ENCODE results near the gene PCCA.
"Not testable (repeated sequence)": the region's sequence is repeated elsewhere in the genome, so short reads cannot be mapped to it uniquely, and the experiment has no call there.

Gene PCCA

DNA sequence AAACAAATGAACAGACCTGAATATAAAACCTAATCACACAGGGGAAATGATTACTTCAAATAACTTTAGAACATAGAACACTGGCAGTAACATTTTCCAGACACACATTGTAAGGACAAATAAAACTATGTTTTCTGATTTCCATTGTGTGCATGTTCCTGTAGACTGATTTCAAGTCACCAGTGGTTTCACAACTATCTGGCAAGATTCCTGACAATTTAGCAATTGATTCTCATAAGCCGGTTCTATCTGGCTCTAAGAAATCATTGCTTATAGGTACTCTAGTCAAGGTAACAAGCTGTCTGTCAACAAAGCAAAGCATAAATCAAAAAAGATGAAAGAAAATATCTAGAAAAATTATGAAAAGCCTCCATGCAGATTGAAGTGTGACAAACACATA lies 19.6 kb upstream of the PCCA start:
- Histone ChIP-seq H3K4me1 (ENCODE audit: control insufficient read depth, insufficient read depth, low read length, unreplicated experiment) (no peaks in the 10 kb centered on the region), H3K79me2 (ENCODE audit: control insufficient read depth, insufficient read depth, low read length, unreplicated experiment) (no peaks in the 10 kb centered on the region), H3K36me3 (ENCODE audit: insufficient read depth, low read length) (no peaks in the 10 kb centered on the region), H3K27ac (ENCODE audit: low read depth, low read length) (no peak overlapping the region), H3K4me3 (ENCODE audit: low read depth, low read length) (no peak overlapping the region), H2AFZ (ENCODE audit: low read length, unreplicated experiment) (no peak overlapping the region), H3K27me3 (ENCODE audit: insufficient read depth, low read length) (0 out of 2 replicates have a peak, but pooled peaks cover 2% of the 10 kb centered on the region)

DNA sequence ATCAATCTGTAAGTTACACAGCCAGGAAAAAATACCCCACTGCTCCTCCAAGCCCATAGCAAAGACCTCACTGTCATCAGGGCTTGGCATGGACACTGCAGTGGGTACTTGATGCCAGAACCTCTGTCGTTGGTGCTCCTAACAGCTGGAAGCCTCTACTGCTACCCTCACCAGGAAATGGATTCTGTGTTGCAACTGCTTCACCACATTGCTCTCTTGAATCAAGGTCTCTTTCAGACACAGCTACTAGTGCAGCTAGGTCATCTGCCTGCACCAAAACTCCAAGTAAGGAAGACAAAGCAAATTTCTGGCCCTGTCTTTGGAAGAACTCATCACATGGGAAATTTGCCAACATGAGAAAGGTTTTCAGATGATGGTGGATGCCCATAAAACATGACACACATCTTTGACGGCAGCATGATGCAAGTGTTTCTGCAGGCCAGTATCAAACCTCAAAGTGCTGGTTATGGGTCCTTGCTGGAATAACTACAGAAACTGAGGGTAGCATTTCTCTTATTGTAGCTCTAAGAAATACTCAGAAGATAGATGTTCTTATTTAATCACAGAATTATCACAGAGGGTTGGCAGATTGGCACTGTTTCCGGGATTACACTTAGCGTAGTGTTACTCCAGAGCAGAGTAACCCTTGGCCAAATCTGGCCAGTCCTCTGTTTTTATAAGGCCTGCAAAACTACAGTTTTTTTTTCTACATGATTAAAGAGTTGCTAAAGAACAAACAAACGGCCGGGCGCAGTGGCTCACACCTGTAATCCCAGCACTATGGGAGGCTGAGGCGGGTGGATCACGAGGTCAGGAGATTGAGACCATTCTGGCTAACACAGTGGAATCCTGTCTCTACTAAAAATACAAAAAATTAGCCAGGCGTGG lies 12.9 kb upstream of the PCCA start:
- Histone ChIP-seq H3K4me1 (ENCODE audit: control insufficient read depth, insufficient read depth, low read length, unreplicated experiment) (no peaks in the 10 kb centered on the region), H3K27me3 (ENCODE audit: insufficient read depth, low read length) (no peaks in the 10 kb centered on the region), H3K4me3 (ENCODE audit: low read depth, low read length) (no peak overlapping the region), H3K79me2 (ENCODE audit: control insufficient read depth, insufficient read depth, low read length, unreplicated experiment) (no peaks in the 10 kb centered on the region), H3K27ac (ENCODE audit: low read depth, low read length) (no peak overlapping the region), H2AFZ (ENCODE audit: low read length, unreplicated experiment) (no peak overlapping the region), H3K36me3 (ENCODE audit: insufficient read depth, low read length) (no peaks in the 10 kb centered on the region)

DNA sequence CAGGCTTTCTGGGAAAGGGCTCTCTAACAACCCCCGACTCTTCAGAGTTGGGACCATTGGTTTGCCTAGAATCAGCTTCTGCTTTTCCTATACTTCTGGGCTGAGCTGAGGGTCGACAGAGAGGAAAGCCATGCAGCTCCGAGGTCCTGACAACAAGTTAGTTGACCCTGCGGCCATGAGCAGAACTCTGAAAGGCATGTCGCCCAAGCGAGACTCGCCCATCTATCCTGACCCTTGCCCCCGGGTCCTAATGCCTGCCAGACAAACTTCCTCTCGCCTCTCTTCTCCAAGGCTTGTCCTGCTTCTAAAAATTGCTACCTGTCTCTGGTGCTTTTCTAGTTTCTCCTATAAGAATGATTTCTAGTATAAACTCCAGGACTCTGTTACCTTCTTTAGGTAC lies 9.9 kb upstream of the PCCA start:
- H3K36me3 ChIP-seq (ENCODE audit: insufficient read depth, low read length); H3K79me2 ChIP-seq (ENCODE audit: control insufficient read depth, insufficient read depth, low read length, unreplicated experiment); H3K4me1 ChIP-seq (ENCODE audit: control insufficient read depth, insufficient read depth, low read length, unreplicated experiment); H3K27ac ChIP-seq (ENCODE audit: low read depth, low read length); H3K27me3 ChIP-seq (ENCODE audit: insufficient read depth, low read length); H3K4me3 ChIP-seq (ENCODE audit: low read depth, low read length); H2AFZ ChIP-seq (ENCODE audit: low read length, unreplicated experiment): not testable (repeated sequence)

DNA sequence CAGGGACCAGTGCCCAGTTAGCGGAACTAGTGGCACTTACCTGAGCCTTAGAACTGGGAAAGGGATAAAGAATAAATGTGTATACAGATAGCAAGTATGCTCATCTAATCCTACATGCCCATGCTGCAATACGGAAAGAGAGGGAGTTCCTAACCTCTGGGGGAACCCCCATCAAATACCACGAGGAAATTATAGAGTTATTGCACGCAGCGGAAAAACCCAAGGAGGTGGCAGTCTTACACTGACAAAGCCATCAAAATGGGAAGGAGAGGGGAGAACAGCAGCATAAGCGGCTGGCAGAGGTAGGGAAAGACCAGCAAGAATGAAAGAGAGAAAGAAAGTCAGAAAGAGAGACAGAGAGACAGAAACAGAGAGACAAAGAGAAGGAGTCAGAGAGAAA lies 5.5 kb upstream of the PCCA start:
- H3K4me3 ChIP-seq (ENCODE audit: low read depth, low read length); H2AFZ ChIP-seq (ENCODE audit: low read length, unreplicated experiment); H3K27me3 ChIP-seq (ENCODE audit: insufficient read depth, low read length); H3K79me2 ChIP-seq (ENCODE audit: control insufficient read depth, insufficient read depth, low read length, unreplicated experiment); H3K36me3 ChIP-seq (ENCODE audit: insufficient read depth, low read length); H3K27ac ChIP-seq (ENCODE audit: low read depth, low read length): not testable (repeated sequence)
- H3K4me1 ChIP-seq (ENCODE audit: control insufficient read depth, insufficient read depth, low read length, unreplicated experiment): peaks cover 10% of the 10 kb centered on the region

DNA sequence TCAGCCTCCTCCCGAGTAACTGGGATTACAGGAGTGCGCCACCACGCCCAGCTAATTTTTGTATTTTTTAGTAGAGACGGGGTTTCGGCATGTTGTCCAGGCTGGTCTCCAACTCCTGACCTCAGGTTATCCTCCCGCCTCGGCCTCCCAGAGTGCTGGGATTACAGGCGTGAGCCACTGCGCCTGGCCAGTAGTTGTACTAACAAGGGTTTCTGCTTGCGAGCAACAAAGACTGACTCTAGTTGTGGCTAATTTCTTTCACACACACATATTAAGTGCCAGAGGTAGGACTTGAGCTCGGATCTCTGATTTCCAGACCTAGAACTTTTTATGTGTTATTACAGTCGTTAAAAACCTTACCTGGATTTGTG lies 635 bp upstream of the PCCA start:
- peak overlapping the region; percentile 80 for H3K4me3 ChIP-seq (ENCODE audit: low read depth, low read length)
- H3K27me3 ChIP-seq (ENCODE audit: insufficient read depth, low read length): no peaks in the 10 kb centered on the region
- peaks cover 16% of the 10 kb centered on the region for H3K4me1 ChIP-seq (ENCODE audit: control insufficient read depth, insufficient read depth, low read length, unreplicated experiment)
- H3K79me2 ChIP-seq (ENCODE audit: control insufficient read depth, insufficient read depth, low read length, unreplicated experiment): peaks cover 30% of the 10 kb centered on the region
- no peak overlapping the region for H3K27ac ChIP-seq (ENCODE audit: low read depth, low read length)
- no peaks in the 10 kb centered on the region for H3K36me3 ChIP-seq (ENCODE audit: insufficient read depth, low read length)
- H2AFZ ChIP-seq (ENCODE audit: low read length, unreplicated experiment): peak overlapping the region; percentile 31

DNA sequence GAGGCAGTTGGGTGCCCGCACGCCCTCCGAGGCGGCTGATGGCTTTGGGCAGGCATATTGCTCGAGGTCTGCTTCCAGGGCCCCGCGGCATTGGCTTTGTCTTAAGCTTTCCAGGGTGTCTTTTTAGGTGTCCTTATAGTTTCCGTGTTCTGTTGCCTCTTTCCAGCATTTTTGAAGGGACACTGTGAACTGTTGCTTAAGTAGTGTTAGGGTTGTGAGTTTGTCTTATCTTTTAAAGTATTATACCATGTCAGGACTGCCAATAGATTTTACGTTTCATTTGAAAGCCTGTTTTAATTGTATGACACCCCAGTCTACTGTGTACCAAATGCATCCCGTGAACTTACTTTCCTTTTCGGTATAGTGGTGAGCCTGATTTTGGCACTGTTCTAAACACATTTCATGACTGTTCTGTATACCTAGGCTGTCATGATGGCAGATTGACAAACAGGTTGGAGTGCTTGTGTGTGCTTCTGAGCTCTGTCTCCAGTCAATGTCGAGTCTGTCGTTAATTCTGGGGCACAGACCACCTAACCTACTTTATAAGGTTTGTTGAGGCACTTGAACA lies 656 bp downstream of the PCCA start:
- Histone ChIP-seq H3K27ac (ENCODE audit: low read depth, low read length) (peak overlapping the region; percentile 11), H3K27me3 (ENCODE audit: insufficient read depth, low read length) (no peaks in the 10 kb centered on the region), H3K79me2 (ENCODE audit: control insufficient read depth, insufficient read depth, low read length, unreplicated experiment) (peaks cover 33% of the 10 kb centered on the region), H3K4me3 (ENCODE audit: low read depth, low read length) (peak overlapping the region; percentile 80), H3K4me1 (ENCODE audit: control insufficient read depth, insufficient read depth, low read length, unreplicated experiment) (peaks cover 16% of the 10 kb centered on the region), H3K36me3 (ENCODE audit: insufficient read depth, low read length) (no peaks in the 10 kb centered on the region), H2AFZ (ENCODE audit: low read length, unreplicated experiment) (peak overlapping the region; percentile 29)

DNA sequence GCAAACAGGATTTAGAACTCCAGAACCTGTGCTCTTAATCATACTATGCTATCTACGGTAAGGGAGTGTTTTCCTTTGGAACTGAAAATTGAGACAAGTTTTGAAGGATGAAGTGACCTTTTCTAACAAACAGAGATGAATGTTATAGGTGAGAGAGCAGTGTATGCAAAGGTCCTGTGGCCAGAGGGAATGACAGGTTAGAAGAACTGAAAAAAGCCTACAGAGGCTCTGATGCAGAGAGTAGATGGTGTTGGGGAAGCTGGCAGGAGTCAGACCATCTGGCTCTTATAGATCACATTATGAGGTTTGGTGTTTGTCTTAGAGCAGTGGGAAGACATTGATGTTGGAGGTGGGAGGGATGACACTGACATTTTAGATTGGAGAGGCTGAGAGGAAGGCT lies 2.0 kb downstream of the PCCA start:
- no peak overlapping the region for H3K4me3 ChIP-seq (ENCODE audit: low read depth, low read length)

DNA sequence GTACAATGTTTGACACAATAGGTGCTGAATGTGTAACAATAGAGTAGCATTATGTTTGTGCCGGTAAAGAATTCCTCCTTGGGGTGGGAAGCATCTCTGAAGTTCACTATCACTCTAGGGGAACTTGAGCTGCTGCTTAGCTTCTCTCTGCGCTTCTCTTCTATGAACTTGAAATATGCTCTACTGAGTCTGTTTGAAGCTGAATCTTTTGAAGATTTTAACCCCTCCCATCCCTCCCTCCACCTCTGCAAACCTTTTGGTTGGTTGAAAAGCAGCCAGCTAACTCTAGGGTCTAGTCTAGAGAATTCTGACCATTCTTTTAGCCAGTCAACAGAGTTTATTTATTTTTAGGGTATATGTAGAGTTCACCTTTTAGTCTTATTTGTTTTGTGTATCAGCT lies 2.5 kb downstream of the PCCA start:
- Histone ChIP-seq H3K4me3 (ENCODE audit: low read depth, low read length) (no peak overlapping the region), H3K27ac (ENCODE audit: low read depth, low read length) (no peak overlapping the region), H3K27me3 (ENCODE audit: insufficient read depth, low read length) (no peaks in the 10 kb centered on the region), H3K79me2 (ENCODE audit: control insufficient read depth, insufficient read depth, low read length, unreplicated experiment) (peaks cover 46% of the 10 kb centered on the region), H3K4me1 (ENCODE audit: control insufficient read depth, insufficient read depth, low read length, unreplicated experiment) (peaks cover 16% of the 10 kb centered on the region), H3K36me3 (ENCODE audit: insufficient read depth, low read length) (no peaks in the 10 kb centered on the region), H2AFZ (ENCODE audit: low read length, unreplicated experiment) (no peak overlapping the region)

More for the DNA sequence above, 2.0 kb downstream of the PCCA start:
- H3K4me1 ChIP-seq (ENCODE audit: control insufficient read depth, insufficient read depth, low read length, unreplicated experiment): peaks cover 16% of the 10 kb centered on the region
- no peak overlapping the region for H2AFZ ChIP-seq (ENCODE audit: low read length, unreplicated experiment)
- H3K36me3 ChIP-seq (ENCODE audit: insufficient read depth, low read length): no peaks in the 10 kb centered on the region
- H3K27ac ChIP-seq (ENCODE audit: low read depth, low read length): no peak overlapping the region
- peaks cover 45% of the 10 kb centered on the region for H3K79me2 ChIP-seq (ENCODE audit: control insufficient read depth, insufficient read depth, low read length, unreplicated experiment)
- no peaks in the 10 kb centered on the region for H3K27me3 ChIP-seq (ENCODE audit: insufficient read depth, low read length)

DNA sequence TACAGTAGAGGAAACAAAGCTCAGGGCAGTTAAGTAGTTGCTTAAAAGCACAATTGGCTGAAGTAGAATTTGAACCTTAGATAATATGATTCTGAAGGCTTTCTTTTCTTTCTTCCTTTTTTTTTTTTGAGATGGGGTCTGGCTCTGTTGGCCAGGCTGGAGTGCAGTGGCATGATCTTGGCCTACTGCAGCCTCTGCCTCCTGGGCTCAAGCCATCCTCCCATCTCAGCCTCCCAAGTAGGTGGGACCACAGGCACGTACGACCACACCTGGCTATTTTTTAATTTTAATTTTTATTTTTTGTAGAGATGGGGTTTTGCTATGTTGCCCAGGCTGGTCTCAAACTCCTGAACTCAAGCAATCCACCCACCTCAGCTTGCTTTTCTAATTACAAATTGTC lies 3.4 kb downstream of the PCCA start:
- not testable (repeated sequence) for H3K4me1 ChIP-seq (ENCODE audit: control insufficient read depth, insufficient read depth, low read length, unreplicated experiment); H3K36me3 ChIP-seq (ENCODE audit: insufficient read depth, low read length); H3K4me3 ChIP-seq (ENCODE audit: low read depth, low read length); H2AFZ ChIP-seq (ENCODE audit: low read length, unreplicated experiment); H3K27ac ChIP-seq (ENCODE audit: low read depth, low read length); H3K27me3 ChIP-seq (ENCODE audit: insufficient read depth, low read length)
- H3K79me2 ChIP-seq (ENCODE audit: control insufficient read depth, insufficient read depth, low read length, unreplicated experiment): peaks cover 52% of the 10 kb centered on the region

DNA sequence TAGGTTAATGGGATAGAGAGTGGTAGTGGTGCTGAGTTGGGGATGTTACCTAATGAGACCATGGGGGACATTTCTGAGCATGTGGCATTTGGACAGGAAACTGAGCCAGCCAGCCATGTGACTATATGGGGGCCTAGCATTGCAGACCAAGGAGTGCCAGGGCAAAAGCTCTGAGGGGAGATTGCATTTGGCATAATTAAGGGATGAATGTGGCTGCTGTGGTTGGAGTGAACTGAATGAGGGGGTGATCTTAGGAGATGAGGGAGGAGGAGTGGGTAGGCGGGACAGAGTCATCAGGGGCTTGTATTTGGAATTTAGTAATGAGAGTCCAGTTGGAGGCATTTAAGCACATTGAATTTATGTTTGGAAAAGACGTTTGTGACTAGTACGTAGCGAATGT lies 6.6 kb downstream of the PCCA start:
- no peaks in the 10 kb centered on the region for H3K36me3 ChIP-seq (ENCODE audit: insufficient read depth, low read length)
- H3K4me1 ChIP-seq (ENCODE audit: control insufficient read depth, insufficient read depth, low read length, unreplicated experiment): peaks cover 13% of the 10 kb centered on the region
- H3K4me3 ChIP-seq (ENCODE audit: low read depth, low read length): no peak overlapping the region
- no peak overlapping the region for H3K27ac ChIP-seq (ENCODE audit: low read depth, low read length)
- no peak overlapping the region for H2AFZ ChIP-seq (ENCODE audit: low read length, unreplicated experiment)
- no peaks in the 10 kb centered on the region for H3K27me3 ChIP-seq (ENCODE audit: insufficient read depth, low read length)
- peaks cover 43% of the 10 kb centered on the region for H3K79me2 ChIP-seq (ENCODE audit: control insufficient read depth, insufficient read depth, low read length, unreplicated experiment)

DNA sequence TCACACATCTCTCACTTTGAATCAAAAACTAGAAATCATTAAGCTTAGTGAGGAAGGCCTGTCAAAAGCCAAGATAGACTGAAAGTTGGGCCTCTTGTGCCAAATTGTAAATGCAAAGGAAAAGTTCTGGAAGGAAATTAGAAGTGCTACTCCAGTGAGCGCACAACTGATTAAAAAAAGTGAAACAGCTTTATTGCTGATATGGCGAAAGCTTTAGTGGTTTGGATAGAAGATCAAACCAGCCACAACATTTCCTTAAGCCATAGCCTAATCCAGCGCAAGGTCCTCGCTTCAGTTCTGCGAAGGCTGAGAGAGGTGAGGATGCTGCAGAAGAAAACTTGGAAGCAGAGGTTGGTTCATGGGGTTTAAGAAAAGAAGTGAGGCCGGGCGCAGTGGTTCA lies 7.6 kb downstream of the PCCA start:
- no peak overlapping the region for H3K4me3 ChIP-seq (ENCODE audit: low read depth, low read length)
- peaks cover 36% of the 10 kb centered on the region for H3K79me2 ChIP-seq (ENCODE audit: control insufficient read depth, insufficient read depth, low read length, unreplicated experiment)
- H3K36me3 ChIP-seq (ENCODE audit: insufficient read depth, low read length): no peaks in the 10 kb centered on the region
- no peaks in the 10 kb centered on the region for H3K27me3 ChIP-seq (ENCODE audit: insufficient read depth, low read length)
- H3K4me1 ChIP-seq (ENCODE audit: control insufficient read depth, insufficient read depth, low read length, unreplicated experiment): peaks cover 22% of the 10 kb centered on the region
- H3K27ac ChIP-seq (ENCODE audit: low read depth, low read length): no peak overlapping the region
- no peak overlapping the region for H2AFZ ChIP-seq (ENCODE audit: low read length, unreplicated experiment)
